Liver (tissue), 9 donors: ENCODE results near the gene MUSK. TPM values are rescaled to one million over a fixed set of nuclear protein-coding genes. Genes with fewer than 3 reads are reported as not detected.

Experiments
- DNase-seq: peaks from one replicate; pipeline ENCODE4 v3.0.0-alpha.2; 2017; ENCODE audit warnings: low spot score
- H3K27ac ChIP-seq, 2 donors: one replicate each; pipeline ENCODE4 v1.7.0; 2013; ENCODE audit warnings: inconsistent platforms in 2 of 2, low read length in 2 of 2, control low read depth in 1 of 2, low read depth in 1 of 2, mild to moderate bottlenecking in 1 of 2
- H3K27me3 ChIP-seq, 4 donors: one replicate each; pipeline versions ENCODE4 v1.6.1 to v1.7.0; 2013; ENCODE audit warnings: low read length in 3 of 4, inconsistent platforms in 1 of 4, mild to moderate bottlenecking in 1 of 4, moderate library complexity in 1 of 4; ENCODE audit not compliant: control insufficient read depth in 4 of 4, insufficient read depth in 4 of 4
- H3K36me3 ChIP-seq, 4 donors: one replicate each; pipeline versions ENCODE4 v1.6.1 to v1.7.0; 2013; ENCODE audit warnings: low read length in 3 of 4, mild to moderate bottlenecking in 3 of 4, low read depth in 1 of 4, moderate library complexity in 1 of 4; ENCODE audit not compliant: control insufficient read depth in 4 of 4, insufficient read depth in 3 of 4
- H3K4me1 ChIP-seq, 4 donors: one replicate each; pipeline versions ENCODE4 v1.6.1 to v1.7.0; 2013; ENCODE audit warnings: low read length in 3 of 4, mild to moderate bottlenecking in 3 of 4, moderate library complexity in 1 of 4; ENCODE audit not compliant: control insufficient read depth in 4 of 4, insufficient read depth in 4 of 4
- H3K4me3 ChIP-seq, 3 donors: one replicate each; pipeline versions ENCODE4 v1.6.1 to v1.7.0; 2013; ENCODE audit warnings: low read length in 3 of 3, control low read depth in 1 of 3, low read depth in 1 of 3, mild to moderate bottlenecking in 1 of 3
- H3K9ac ChIP-seq, 2 donors: one replicate each; pipeline ENCODE4 v1.7.0; 2013; ENCODE audit warnings: low read length in 2 of 2, mild to moderate bottlenecking in 2 of 2, moderate library complexity in 2 of 2, control low read depth in 1 of 2, low read depth in 1 of 2
- H3K9me3 ChIP-seq, 4 donors: one replicate each; pipeline versions ENCODE4 v1.6.1 to v1.7.0; 2013; ENCODE audit warnings: low read length in 3 of 4; ENCODE audit not compliant: control insufficient read depth in 4 of 4
- EGR1 ChIP-seq, 2 donors: IDR thresholded peaks; 2 replicates each; pipeline ENCODE4 v1.6.1; 2016 to 2018; ENCODE audit warnings: antibody characterized with exemption in 2 of 2, low read depth in 2 of 2
- FOXA1 ChIP-seq: IDR thresholded peaks from 2 replicates; pipeline ENCODE4 v1.6.1; 2016; ENCODE audit warnings: antibody characterized with exemption
- FOXA2 ChIP-seq: IDR thresholded peaks from 2 replicates; pipeline ENCODE4 v1.6.1; 2016; ENCODE audit warnings: antibody characterized with exemption
- GABPA ChIP-seq, 2 donors: IDR thresholded peaks in 1 of 2; conservative IDR thresholded peaks in 1 of 2; 2 replicates each; pipeline ENCODE4 v1.6.1; 2016; ENCODE audit warnings: antibody characterized with exemption in 2 of 2, mild to moderate bottlenecking in 1 of 2, moderate library complexity in 1 of 2
- HNF4A ChIP-seq, 2 donors: conservative IDR thresholded peaks; 2 replicates each; pipeline ENCODE4 v1.6.1; 2016; ENCODE audit warnings: antibody characterized with exemption in 2 of 2, mild to moderate bottlenecking in 2 of 2
- JUND ChIP-seq, 2 donors: IDR thresholded peaks; 2 replicates each; pipeline ENCODE4 v1.6.1; 2016; ENCODE audit warnings: antibody characterized with exemption in 2 of 2
- NR2F2 ChIP-seq: IDR thresholded peaks from 2 replicates; pipeline ENCODE4 v1.6.1; 2016; ENCODE audit warnings: antibody characterized with exemption
- RAD21 ChIP-seq, 2 donors: IDR thresholded peaks; 2 replicates each; pipeline ENCODE4 v1.6.1; 2016; ENCODE audit warnings: antibody characterized with exemption in 2 of 2, mild to moderate bottlenecking in 2 of 2
- RXRA ChIP-seq, 2 donors: IDR thresholded peaks; 2 replicates each; pipeline ENCODE4 v1.6.1; 2017 to 2018; ENCODE audit warnings: antibody characterized with exemption in 2 of 2, mild to moderate bottlenecking in 1 of 2
- SP1 ChIP-seq: IDR thresholded peaks from 2 replicates; pipeline ENCODE4 v1.6.1; 2018; ENCODE audit warnings: antibody characterized with exemption, mild to moderate bottlenecking
- TAF1 ChIP-seq: conservative IDR thresholded peaks from 2 replicates; pipeline ENCODE4 v1.6.1; 2016; ENCODE audit warnings: antibody characterized with exemption, mild to moderate bottlenecking
- YY1 ChIP-seq: IDR thresholded peaks from 2 replicates; pipeline ENCODE4 v1.6.1; 2016; ENCODE audit warnings: antibody characterized with exemption, mild to moderate bottlenecking
- WGBS: extraction: QIAGEN DNeasy Blood & Tissue Kit; methylation state at CpG from one replicate; pipeline ENCODE4 v1.1.7; 2013; 5-methylcytosine and 5-hydroxymethylcytosine counted together
- polyA plus RNA-seq, 2 donors: library from polyadenylated mRNA; stranded (reverse) in 1 of 2; unstranded in 1 of 2; fragments of 200-250 nt in 1 of 2; fragments of >200 nt in 1 of 2; fragmentation: Nextera tagmentation in 1 of 2; extraction: Ambion mirVana in 1 of 2; gene quantifications; one replicate each; pipeline versions ENCODE4 v1.2.1 to v1.2.3, GENCODE V29; 2013 to 2015
- total RNA-seq, 2 donors: library from RNA; depleted of rRNA; stranded (reverse); fragments of >200 nt; gene quantifications; one replicate each; pipeline ENCODE4 v1.2.3, GENCODE V29; 2014
- TF ChIP-seq, protein P1 (sequence below): IDR thresholded peaks from 2 replicates; pipeline ENCODE4 v1.6.1; 2016; ENCODE audit warnings: antibody characterized with exemption
- TF ChIP-seq, protein P2 (sequence below): IDR thresholded peaks from 2 replicates; pipeline ENCODE4 v1.6.1; 2016; ENCODE audit warnings: antibody characterized with exemption, mild to moderate bottlenecking
- TF ChIP-seq, protein P3 (sequence below): IDR thresholded peaks from 2 replicates; pipeline ENCODE4 v1.6.1; 2016; ENCODE audit warnings: antibody characterized with exemption
- TF ChIP-seq, protein P4 (sequence below): IDR thresholded peaks from 2 replicates; pipeline ENCODE4 v1.6.1; 2016; ENCODE audit warnings: antibody characterized with exemption
- TF ChIP-seq, protein P5 (sequence below): fragments of 150-350 bp; IDR thresholded peaks from 2 replicates; pipeline ENCODE4 v1.5.1; 2017; ENCODE audit warnings: improper control_type of control experiment, low read depth, low read length; ENCODE audit not compliant: missing input control
- donor health status: healthy.
- donor health status: healthy.
- donor health status: healthy.
- donor health status: healthy.
- donor health status: healthy.

The MUSK gene
- total and polyA plus RNA-seq, 4 donors, result 0.05 to 0.17 (median 0.10) TPM; not detected in 1

DNA sequence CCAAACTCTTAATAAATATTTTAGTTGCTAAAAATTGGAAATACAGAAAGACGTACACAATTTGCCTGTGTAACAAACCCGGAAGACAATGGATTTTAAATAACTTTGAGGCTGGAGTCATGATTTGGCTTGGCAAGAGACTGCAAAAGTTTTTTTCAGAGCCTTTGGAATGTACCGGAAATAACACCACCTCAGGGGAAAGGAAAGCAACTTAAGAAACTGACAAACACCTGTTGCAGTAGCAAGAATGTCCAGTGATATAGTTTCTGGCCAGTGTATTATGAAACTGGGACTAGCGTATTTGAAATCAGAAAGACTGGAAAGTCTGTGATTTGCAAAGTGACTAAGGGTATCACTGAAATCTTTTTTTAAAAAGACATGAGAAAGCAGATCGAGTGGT lies 842 bp downstream of the MUSK start:
- no peak for DNase-seq
- Histone ChIP-seq H3K9me3 (no peaks in the 10 kb centered on the region), H3K9ac (no peak overlapping the region), H3K27me3 (peaks cover 0 to 2% (median 0%) of the 10 kb centered on the region in 4 donors), H3K4me1 (no peaks in the 10 kb centered on the region), H3K27ac (no peak overlapping the region), H3K36me3 (no peaks in the 10 kb centered on the region), H3K4me3 (no peak overlapping the region)
- WGBS, result 80% methylated on average over 5 of the region's 5 CpGs
- TF ChIP-seq JUND (IDR thresholded peaks at IDR 0.05) (no peak), RAD21 (IDR thresholded peaks at IDR 0.05) (no peak), GABPA (IDR thresholded peaks at IDR 0.05 in 1 of 2, conservative IDR thresholded peaks at IDR 0.05 in 1 of 2) (no peak), NR2F2 (no peak), HNF4A (conservative IDR thresholded peaks at IDR 0.05) (no peak), RXRA (IDR thresholded peaks at IDR 0.05) (no peak)
- TF ChIP-seq, protein P1, sequence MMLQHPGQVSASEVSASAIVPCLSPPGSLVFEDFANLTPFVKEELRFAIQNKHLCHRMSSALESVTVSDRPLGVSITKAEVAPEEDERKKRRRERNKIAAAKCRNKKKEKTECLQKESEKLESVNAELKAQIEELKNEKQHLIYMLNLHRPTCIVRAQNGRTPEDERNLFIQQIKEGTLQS, result no peak
- TF ChIP-seq, protein P2, sequence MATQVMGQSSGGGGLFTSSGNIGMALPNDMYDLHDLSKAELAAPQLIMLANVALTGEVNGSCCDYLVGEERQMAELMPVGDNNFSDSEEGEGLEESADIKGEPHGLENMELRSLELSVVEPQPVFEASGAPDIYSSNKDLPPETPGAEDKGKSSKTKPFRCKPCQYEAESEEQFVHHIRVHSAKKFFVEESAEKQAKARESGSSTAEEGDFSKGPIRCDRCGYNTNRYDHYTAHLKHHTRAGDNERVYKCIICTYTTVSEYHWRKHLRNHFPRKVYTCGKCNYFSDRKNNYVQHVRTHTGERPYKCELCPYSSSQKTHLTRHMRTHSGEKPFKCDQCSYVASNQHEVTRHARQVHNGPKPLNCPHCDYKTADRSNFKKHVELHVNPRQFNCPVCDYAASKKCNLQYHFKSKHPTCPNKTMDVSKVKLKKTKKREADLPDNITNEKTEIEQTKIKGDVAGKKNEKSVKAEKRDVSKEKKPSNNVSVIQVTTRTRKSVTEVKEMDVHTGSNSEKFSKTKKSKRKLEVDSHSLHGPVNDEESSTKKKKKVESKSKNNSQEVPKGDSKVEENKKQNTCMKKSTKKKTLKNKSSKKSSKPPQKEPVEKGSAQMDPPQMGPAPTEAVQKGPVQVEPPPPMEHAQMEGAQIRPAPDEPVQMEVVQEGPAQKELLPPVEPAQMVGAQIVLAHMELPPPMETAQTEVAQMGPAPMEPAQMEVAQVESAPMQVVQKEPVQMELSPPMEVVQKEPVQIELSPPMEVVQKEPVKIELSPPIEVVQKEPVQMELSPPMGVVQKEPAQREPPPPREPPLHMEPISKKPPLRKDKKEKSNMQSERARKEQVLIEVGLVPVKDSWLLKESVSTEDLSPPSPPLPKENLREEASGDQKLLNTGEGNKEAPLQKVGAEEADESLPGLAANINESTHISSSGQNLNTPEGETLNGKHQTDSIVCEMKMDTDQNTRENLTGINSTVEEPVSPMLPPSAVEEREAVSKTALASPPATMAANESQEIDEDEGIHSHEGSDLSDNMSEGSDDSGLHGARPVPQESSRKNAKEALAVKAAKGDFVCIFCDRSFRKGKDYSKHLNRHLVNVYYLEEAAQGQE, result no peak
- TF ChIP-seq, protein P3, sequence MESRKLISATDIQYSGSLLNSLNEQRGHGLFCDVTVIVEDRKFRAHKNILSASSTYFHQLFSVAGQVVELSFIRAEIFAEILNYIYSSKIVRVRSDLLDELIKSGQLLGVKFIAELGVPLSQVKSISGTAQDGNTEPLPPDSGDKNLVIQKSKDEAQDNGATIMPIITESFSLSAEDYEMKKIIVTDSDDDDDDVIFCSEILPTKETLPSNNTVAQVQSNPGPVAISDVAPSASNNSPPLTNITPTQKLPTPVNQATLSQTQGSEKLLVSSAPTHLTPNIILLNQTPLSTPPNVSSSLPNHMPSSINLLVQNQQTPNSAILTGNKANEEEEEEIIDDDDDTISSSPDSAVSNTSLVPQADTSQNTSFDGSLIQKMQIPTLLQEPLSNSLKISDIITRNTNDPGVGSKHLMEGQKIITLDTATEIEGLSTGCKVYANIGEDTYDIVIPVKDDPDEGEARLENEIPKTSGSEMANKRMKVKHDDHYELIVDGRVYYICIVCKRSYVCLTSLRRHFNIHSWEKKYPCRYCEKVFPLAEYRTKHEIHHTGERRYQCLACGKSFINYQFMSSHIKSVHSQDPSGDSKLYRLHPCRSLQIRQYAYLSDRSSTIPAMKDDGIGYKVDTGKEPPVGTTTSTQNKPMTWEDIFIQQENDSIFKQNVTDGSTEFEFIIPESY, result no peak

DNA sequence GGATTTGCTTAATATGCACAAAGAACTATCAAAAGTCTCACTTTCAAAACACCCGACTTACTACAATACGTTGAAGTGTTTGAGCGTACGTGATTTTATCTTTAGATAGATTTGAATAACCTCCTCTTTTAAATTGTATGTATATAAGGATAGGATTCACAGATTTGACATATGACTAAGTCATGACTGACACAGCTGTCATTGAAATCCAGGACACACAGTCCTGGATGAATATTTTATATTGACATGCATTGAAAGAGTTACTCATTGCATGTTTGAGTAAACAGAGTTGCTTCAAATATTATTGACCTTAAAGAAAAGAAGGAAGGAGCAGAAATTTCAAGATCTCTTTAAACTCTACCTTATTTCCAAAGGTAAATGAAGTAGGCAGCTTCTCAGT lies 3.3 kb downstream of the MUSK start:
- no peak overlapping the region for H3K27ac ChIP-seq
- WGBS, result 90% methylated on average over 4 of the region's 4 CpGs
- TF ChIP-seq FOXA2 (no peak), TAF1 (no peak), JUND (IDR thresholded peaks at IDR 0.05) (no peak), YY1 (no peak), FOXA1 (no peak), RAD21 (IDR thresholded peaks at IDR 0.05) (no peak), RXRA (IDR thresholded peaks at IDR 0.05) (no peak), SP1 (no peak), GABPA (IDR thresholded peaks at IDR 0.05 in 1 of 2, conservative IDR thresholded peaks at IDR 0.05 in 1 of 2) (no peak), NR2F2 (no peak), EGR1 (IDR thresholded peaks at IDR 0.05; ENCODE audit: low read depth in 2 of 2) (no peak)
- TF ChIP-seq, protein P4, sequence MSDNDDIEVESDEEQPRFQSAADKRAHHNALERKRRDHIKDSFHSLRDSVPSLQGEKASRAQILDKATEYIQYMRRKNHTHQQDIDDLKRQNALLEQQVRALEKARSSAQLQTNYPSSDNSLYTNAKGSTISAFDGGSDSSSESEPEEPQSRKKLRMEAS, result no peak
- TF ChIP-seq, protein P5, sequence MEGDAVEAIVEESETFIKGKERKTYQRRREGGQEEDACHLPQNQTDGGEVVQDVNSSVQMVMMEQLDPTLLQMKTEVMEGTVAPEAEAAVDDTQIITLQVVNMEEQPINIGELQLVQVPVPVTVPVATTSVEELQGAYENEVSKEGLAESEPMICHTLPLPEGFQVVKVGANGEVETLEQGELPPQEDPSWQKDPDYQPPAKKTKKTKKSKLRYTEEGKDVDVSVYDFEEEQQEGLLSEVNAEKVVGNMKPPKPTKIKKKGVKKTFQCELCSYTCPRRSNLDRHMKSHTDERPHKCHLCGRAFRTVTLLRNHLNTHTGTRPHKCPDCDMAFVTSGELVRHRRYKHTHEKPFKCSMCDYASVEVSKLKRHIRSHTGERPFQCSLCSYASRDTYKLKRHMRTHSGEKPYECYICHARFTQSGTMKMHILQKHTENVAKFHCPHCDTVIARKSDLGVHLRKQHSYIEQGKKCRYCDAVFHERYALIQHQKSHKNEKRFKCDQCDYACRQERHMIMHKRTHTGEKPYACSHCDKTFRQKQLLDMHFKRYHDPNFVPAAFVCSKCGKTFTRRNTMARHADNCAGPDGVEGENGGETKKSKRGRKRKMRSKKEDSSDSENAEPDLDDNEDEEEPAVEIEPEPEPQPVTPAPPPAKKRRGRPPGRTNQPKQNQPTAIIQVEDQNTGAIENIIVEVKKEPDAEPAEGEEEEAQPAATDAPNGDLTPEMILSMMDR, result no peak
- TF ChIP-seq, protein P1, result no peak
- TF ChIP-seq, protein P3, result no peak
- TF ChIP-seq, protein P2, result no peak
- H3K4me3 ChIP-seq, result no peak overlapping the region
- H3K9ac ChIP-seq, result no peak overlapping the region
- H3K4me1 ChIP-seq, result no peaks in the 10 kb centered on the region
- H3K36me3 ChIP-seq, result no peaks in the 10 kb centered on the region
- no peak for DNase-seq
- H3K9me3 ChIP-seq, result no peaks in the 10 kb centered on the region
- H3K27me3 ChIP-seq, result peaks cover 0 to 2% (median 0%) of the 10 kb centered on the region in 4 donors
